Naive thymus-derived CD8-positive, alpha-beta T cell (primary cell): ENCODE results near the gene PHKA2. TPM values are rescaled to one million over a fixed set of nuclear protein-coding genes. Genes with fewer than 3 reads are reported as not detected.
A peak's percentile ranks its signal among the peaks of the same experiment; 100 is the strongest.
"Not testable (repeated sequence)": the region's sequence is repeated elsewhere in the genome, so short reads cannot be mapped to it uniquely, and the experiment has no call there.

Experiments
- ATAC-seq, 2 donors: fragments of 150-1000 bp; cut with Tn5 transposase in 1 of 2; sonication (Bioruptor Pico), chemical (Tn5 transposase) in 1 of 2; 1 replicate in 1 of 2; 2 replicates in 1 of 2; pipeline ENCODE4 v1.10.0; 2021; ENCODE audit warnings: mild to moderate bottlenecking in 2 of 2, moderate library complexity in 2 of 2
- POLR2A ChIA-PET: fragments of 350-600 bp; sonication (Branson Sonifier 250); formaldehyde crosslinking; loops from one replicate; lab custom pipeline; 2021; ENCODE audit warnings: antibody characterized with exemption; lab: Charles Lee
- DNase-seq, 10 donors: peaks; one replicate each; pipeline versions ENCODE4 v3.0.0 to v3.0.0-alpha.2; 2020 to 2022
- H3K27ac Mint-ChIP-seq, 10 donors: one replicate each; pipeline ENCODE4 v1.8.0; 2020 to 2022; ENCODE audit warnings: mild to moderate bottlenecking in 10 of 10, mixed read lengths in 10 of 10, moderate library complexity in 4 of 10, inconsistent platforms in 1 of 10
- H3K27me3 Mint-ChIP-seq, 5 donors: one replicate each; pipeline ENCODE4 v1.8.0; 2021 to 2022; ENCODE audit warnings: mixed read lengths in 5 of 5
- H3K36me3 Mint-ChIP-seq, 3 donors: one replicate each; pipeline ENCODE4 v1.8.0; 2020 to 2022; ENCODE audit warnings: mixed read lengths in 3 of 3, mild to moderate bottlenecking in 2 of 3, inconsistent platforms in 1 of 3
- H3K4me1 Mint-ChIP-seq, 4 donors: one replicate each; pipeline ENCODE4 v1.8.0; 2021 to 2022; ENCODE audit warnings: mixed read lengths in 4 of 4
- H3K4me3 Mint-ChIP-seq, 10 donors: one replicate each; pipeline ENCODE4 v1.8.0; 2020 to 2022; ENCODE audit warnings: mild to moderate bottlenecking in 10 of 10, mixed read lengths in 10 of 10, moderate library complexity in 6 of 10, inconsistent platforms in 1 of 10
- H3K9me3 Mint-ChIP-seq, 9 donors: one replicate each; pipeline ENCODE4 v1.8.0; 2020 to 2022; ENCODE audit warnings: mixed read lengths in 9 of 9, mild to moderate bottlenecking in 3 of 9, inconsistent platforms in 1 of 9, moderate library complexity in 1 of 9
- polyA plus RNA-seq, 3 donors: library from polyadenylated mRNA; unstranded; fragments of 300-500 nt; fragmentation: Illumina TruSeq; gene quantifications; one replicate each; pipeline ENCODE4 v1.2.3, GENCODE V29; 2021
- total RNA-seq, 8 experiments: library from RNA in 2 of 8; stranded (reverse) in 2 of 8; gene quantifications; one replicate each; pipeline ENCODE4 v1.2.3 and lab custom pipeline; 2021 to 2026

Gene PHKA2
- total and polyA plus RNA-seq, 5 experiments from 2014 or later: 6.5 to 53.0 (median 9.2) TPM

DNA sequence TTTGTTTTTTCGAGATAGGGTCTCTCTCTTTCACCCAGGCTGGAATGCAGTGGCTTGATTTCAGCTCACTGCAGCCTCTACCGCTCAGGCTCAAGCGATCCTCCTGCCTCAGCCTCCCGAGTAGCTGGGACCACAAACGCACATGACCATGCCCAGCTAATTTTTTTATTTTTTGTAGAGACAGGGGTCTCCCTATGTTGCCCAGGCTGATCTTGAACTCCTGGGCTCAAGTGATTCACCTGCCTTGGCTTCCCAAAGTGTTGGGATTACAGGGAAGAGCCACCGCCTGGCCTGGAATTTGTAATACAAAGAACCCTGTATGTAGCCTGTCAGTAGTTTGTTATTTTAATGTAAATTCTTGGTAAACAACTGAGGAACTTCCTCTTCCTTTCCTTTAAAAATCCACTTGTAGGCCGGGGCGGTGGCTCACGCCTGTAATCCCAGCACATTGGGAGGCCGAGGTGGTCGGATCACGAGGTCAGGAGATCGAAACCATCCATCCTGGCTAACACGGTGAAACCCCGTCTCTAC lies 119.5 kb downstream of the PHKA2 start:
- H3K27ac Mint-ChIP-seq: no peak overlapping the region
- peaks cover 0 to 4% (median 0%) of the 10 kb centered on the region in 9 donors for H3K9me3 Mint-ChIP-seq
- H3K27me3 Mint-ChIP-seq: no peaks in the 10 kb centered on the region
- no peak for DNase-seq
- no peaks in the 10 kb centered on the region for H3K4me1 Mint-ChIP-seq
- no peaks in the 10 kb centered on the region for H3K36me3 Mint-ChIP-seq
- POLR2A ChIA-PET: no interaction called here
- no peak overlapping the region for H3K4me3 Mint-ChIP-seq
- ATAC-seq: no peak

DNA sequence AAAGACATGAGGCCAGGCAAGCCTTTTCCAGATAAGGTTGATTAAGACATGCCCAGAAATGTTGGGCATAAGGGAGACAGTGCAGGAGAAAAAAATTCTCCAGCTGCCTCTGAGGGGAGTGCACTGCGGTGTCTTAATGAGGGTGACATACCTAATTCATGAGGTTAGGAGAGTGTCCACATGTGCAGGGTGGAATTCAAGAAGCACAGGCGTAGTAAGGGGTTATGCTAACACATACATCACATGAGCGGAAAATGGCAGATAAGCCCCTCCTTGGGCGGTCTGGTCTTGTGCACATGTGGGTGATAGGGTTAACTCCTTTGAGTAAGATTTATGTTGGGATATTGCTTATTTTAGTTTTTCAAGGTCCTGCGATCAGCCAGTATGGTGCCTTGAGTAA lies 122.4 kb downstream of the PHKA2 start:
- Mint-ChIP-seq H3K36me3 (peaks cover 0 to 8% (median 0%) of the 10 kb centered on the region in 3 donors), H3K4me1 (peaks cover 0 to 8% (median 3%) of the 10 kb centered on the region in 4 donors), H3K9me3 (peaks cover 0 to 9% (median 0%) of the 10 kb centered on the region in 9 donors), H3K27ac (no peak overlapping the region), H3K4me3 (no peak overlapping the region), H3K27me3 (no peaks in the 10 kb centered on the region)
- POLR2A ChIA-PET: no interaction called here
- DNase-seq: no peak
- no peak for ATAC-seq

DNA sequence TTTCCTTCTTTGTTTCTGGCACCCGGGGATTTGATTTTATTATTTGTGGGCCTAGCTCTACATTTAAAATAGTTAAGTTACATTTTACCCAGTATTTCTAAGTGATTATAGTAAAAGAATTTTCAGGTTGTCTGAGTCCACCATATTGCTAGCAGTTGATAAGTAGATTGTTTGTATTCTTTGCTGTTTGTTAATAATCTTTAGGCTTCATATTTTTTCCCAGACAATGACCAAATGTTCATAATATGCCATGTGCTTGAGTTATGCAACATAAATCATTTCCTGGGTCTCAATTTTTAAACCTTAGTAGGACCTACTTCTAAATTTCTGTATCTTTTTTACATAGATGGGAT lies 127.3 kb downstream of the PHKA2 start:
- ATAC-seq: no peak
- Mint-ChIP-seq H3K9me3 (peaks cover 0 to 8% (median 0%) of the 10 kb centered on the region in 9 donors), H3K4me1 (peaks cover 11 to 41% (median 32%) of the 10 kb centered on the region in 4 donors), H3K27ac (peak overlapping the region in 2 of 10 donors; percentile 9 to 32), H3K27me3 (no peaks in the 10 kb centered on the region), H3K4me3 (peak overlapping the region in 6 of 10 donors; percentile 1 to 31 (median 12)), H3K36me3 (peaks cover 0 to 8% (median 0%) of the 10 kb centered on the region in 3 donors)
- POLR2A ChIA-PET: no interaction called here
- DNase-seq: no peak

DNA sequence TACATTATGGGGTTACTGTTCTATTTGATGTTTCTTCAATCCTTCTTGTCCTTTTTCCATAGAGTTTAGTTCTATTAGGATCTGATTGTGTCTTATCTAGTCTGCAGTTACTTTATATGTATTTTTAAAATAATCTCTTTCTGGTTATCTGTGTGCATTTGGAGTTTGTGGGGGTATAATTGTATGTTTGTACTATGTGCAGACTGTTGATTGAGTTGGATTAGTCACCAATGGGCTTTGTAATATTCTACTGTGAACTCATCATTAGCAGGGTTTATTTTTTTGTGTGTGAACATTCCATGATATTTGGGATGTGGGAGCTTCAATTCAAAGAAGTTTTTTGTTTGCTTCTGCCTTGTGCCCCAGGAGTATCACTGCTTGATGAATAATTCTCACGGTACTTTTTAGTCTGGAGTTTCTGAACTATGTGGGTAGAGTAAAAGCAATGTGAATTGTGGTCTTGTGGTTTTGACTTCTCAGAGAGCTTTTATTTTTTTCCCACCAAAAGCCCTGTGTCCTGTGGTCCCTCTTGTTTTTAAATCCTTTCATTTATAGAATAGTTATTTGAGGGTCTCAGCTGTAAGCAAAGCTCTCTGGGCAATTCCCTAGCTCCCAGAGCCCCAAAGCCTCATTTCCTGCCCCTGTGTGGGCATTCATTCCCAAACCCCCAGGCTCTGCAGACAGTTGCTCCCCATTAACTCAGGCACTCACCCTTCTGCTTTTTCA lies 127.8 kb downstream of the PHKA2 start:
- no peaks in the 10 kb centered on the region for H3K27me3 Mint-ChIP-seq
- H3K4me3 Mint-ChIP-seq: peak overlapping the region in 8 of 10 donors; percentile 2 to 31 (median 16)
- ATAC-seq (peak; percentile 35 to 51), DNase-seq (peak in 3 of 10 donors; percentile 1 to 20 (median 8))
- POLR2A ChIA-PET: no interaction called here
- H3K27ac Mint-ChIP-seq: peak overlapping the region in 6 of 10 donors; percentile 9 to 63 (median 40)
- H3K9me3 Mint-ChIP-seq: peaks cover 0 to 8% (median 0%) of the 10 kb centered on the region in 9 donors
- peaks cover 0 to 8% (median 0%) of the 10 kb centered on the region in 3 donors for H3K36me3 Mint-ChIP-seq
- H3K4me1 Mint-ChIP-seq: peaks cover 11 to 41% (median 32%) of the 10 kb centered on the region in 4 donors

DNA sequence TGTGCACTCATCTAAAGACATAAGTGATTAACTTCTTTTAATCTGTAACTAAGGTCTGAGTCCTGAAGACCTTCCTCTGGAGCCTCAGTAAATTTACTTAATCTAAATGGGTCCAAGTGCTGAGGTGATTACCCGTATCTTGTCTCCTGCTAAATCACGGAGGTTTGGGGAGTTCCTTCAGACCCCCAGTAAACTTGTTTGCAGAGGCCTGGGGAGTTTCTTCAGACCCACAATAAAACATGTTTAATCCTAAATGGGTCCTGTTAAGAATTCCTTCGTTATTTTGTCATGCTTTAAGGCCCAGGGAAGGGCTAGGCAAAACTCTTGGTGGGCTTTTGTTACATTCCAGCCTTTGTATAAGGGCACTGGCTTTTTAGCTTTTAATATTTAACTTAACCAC lies 136.0 kb downstream of the PHKA2 start:
- H3K27ac Mint-ChIP-seq: peak overlapping the region in 1 of 10 donors; percentile 61
- not testable (repeated sequence) for ATAC-seq, H3K9me3 Mint-ChIP-seq, H3K4me3 Mint-ChIP-seq, DNase-seq, H3K4me1 Mint-ChIP-seq, H3K36me3 Mint-ChIP-seq, H3K27me3 Mint-ChIP-seq
- POLR2A ChIA-PET: interaction anchor here (1.0 kb wide), 1 partner anchor 59 kb away, joined by 3 read pairs; no protein-coding TSS in a partner anchor

Other genes with a start within 250 kb of the PHKA2 start
- gene ADGRG2, start 138.4 kb upstream of the PHKA2 start, total RNA-seq: not detected
- not detected for gene ADGRG2, start 138.4 kb upstream of the PHKA2 start, polyA plus RNA-seq